AG09309 (cell line): ENCODE measurements around the gene BTBD6.

Source experiments
- DNase-seq: peaks from one replicate; pipeline ENCODE4 v3.0.0-alpha.2; 2010; ENCODE audit warnings: low read depth
- H3K4me3 ChIP-seq: 2 replicates; pipeline ENCODE4 v1.5.1; 2011; ENCODE audit warnings: mild to moderate bottlenecking, low read depth, low read length, moderate library complexity; ENCODE audit not compliant: control insufficient read depth
- TF ChIP-seq, protein P1 (sequence below): IDR thresholded peaks from 2 replicates; pipeline ENCODE4 v1.5.1; 2011; ENCODE audit warnings: mild to moderate bottlenecking, low read depth, low read length, inconsistent platforms; ENCODE audit not compliant: insufficient read depth, control insufficient read depth; ENCODE audit errors: missing control alignments

BTBD6 gene

DNA sequence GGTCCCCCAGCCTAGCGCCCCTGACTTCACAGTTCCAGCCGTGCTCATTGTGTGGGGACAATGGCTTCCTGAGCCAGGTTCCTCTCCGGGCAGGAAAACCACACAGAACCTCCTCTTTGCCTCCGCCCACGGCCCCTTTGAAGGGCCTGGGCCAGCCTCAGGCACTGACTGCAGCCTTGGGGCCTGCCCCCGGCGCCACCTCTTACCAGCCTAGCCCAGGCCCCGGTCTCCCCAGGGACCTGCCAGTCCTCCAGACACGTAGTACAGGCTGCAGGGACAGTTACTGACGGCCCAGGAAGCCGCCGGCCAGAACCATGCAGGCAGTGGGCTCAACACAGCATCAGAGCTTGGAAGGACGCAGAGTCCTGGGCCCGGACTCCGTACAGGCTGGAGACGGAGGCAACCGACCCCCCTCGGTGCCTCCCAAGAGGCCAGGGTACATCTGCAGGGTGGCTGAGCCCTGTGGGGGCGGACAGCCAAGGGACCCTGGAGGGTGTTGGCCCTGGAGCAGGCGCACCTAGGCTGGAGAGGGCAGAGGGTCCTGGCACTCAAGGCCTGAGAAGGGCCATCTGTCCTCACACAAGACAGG, 46.3 kb upstream of the BTBD6 start:
- no peak overlapping the region for H3K4me3 ChIP-seq
- DNase-seq = no peak
- TF ChIP-seq, protein P1, sequence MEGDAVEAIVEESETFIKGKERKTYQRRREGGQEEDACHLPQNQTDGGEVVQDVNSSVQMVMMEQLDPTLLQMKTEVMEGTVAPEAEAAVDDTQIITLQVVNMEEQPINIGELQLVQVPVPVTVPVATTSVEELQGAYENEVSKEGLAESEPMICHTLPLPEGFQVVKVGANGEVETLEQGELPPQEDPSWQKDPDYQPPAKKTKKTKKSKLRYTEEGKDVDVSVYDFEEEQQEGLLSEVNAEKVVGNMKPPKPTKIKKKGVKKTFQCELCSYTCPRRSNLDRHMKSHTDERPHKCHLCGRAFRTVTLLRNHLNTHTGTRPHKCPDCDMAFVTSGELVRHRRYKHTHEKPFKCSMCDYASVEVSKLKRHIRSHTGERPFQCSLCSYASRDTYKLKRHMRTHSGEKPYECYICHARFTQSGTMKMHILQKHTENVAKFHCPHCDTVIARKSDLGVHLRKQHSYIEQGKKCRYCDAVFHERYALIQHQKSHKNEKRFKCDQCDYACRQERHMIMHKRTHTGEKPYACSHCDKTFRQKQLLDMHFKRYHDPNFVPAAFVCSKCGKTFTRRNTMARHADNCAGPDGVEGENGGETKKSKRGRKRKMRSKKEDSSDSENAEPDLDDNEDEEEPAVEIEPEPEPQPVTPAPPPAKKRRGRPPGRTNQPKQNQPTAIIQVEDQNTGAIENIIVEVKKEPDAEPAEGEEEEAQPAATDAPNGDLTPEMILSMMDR = no peak

DNA sequence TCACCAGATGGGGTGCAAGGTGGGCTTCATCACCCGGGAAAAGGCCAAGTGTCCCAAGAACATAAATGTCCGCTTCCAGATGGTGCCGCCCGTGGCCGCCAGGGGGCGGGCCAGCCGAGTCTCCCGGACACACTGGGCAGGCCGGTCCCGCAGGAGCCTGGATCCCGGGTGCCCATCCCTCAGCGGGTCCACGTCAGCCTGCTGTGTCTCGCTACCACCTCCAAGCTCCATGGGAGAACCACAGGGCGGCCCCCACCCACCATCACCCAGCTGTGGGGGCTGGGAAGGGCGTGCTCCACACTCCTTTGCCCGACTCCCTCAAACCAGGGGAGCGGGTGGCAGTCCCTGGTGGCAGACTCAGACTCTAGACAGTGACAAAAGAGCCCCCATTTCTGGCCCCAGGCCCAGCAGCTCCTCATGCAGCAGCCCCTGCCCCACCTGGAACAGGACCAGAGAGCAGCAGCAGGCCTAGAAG, 45.2 kb upstream of the BTBD6 start:
- H3K4me3 ChIP-seq = no peak overlapping the region
- TF ChIP-seq, protein P1 = peak; percentile 90
- no peak for DNase-seq

DNA sequence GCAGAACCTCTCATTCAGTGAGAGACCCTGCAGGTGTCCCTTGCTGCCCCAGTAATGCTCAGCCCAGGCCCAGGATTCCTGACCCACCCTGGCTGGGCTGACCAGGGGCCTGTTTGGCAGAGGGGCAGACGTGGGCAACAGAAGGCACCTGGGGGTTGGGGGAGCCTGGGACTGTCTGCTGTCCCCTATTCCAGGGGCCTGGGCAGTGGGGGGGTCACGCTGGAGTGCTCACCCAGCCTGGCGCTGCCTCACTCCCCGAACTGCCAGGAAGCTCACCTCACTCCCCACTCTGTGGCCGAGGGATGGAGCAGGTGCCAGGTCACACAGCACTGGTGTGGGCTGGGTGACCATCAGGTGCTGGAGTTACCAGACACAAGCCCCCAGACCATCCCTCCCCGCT, 44.6 kb upstream of the BTBD6 start:
- TF ChIP-seq, protein P1 = no peak

DNA sequence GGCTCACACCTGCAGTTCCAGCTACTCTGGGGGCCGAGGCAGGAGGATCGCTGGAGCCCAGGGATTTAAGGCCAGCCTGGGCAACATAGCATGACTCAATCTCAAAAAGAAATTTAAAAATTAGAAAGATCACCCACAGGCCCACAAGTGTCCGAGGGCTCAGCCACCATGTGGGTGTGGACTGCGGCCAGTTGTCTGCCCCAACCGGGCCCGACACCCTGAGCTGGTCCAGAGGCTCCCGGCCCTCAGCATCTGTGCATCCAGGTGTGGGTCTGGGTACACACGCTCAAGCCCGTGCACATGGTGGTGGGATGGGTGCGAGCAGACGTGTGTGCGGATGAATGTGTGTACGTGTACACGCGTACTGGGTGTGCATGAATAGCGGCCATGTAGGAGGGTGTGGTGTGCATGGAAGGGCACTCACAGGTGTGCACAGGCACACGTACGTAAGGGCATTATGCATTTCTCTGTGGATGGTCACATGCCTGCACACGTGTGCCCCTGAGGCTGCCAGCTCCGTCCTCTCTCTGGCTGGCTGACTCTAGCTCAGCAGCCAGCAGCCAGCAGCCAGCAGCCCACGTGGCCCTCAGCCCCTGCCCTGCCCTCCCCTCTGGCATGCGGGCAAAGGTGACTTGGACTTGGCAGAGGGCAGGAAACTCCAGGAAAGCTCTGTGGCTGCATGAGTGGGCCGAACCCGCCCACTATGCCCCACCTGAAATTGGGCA, 44.0 kb upstream of the BTBD6 start:
- TF ChIP-seq, protein P1 = no peak

More for the DNA sequence above, 44.6 kb upstream of the BTBD6 start:
- no peak overlapping the region for H3K4me3 ChIP-seq
- DNase-seq = no peak

DNA sequence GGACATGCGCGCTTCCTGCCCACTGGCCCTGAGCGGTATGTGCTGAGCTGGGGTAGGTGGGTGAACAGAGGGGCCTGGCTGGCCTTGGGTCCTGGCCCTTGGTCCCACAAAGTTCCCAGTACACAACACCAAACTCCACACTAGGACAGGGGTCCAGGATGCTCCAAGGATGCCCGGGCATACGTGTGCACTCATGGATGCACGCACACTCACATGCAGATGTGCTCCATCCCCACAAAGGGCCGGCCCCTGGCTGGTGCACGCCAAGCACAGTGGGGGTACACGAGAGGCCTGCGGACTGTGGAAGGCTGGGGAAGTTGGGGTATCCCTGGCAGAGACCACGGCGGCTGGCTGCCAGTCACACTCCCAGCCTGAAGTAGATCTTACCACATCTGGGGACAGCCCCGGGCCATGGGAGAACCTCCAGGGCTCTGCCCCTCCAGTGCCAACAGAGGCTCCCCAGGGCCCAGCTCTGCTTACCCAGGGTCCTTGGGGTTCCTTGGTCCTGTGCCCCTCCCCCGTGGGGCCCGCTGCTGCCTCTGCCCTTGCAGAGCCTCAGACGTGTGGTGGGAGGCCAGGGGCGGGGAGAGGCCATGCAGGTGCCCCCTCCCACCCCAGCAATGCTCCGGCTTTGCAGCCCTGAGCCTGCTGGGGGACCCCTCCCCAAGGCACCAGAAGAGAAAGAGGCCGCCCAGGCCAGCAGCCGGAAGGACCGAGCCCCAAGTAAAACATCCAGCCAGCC, 43.2 kb upstream of the BTBD6 start:
- no peak for DNase-seq
- TF ChIP-seq, protein P1 = no peak
- no peak overlapping the region for H3K4me3 ChIP-seq

More for the DNA sequence above, 44.0 kb upstream of the BTBD6 start:
- H3K4me3 ChIP-seq = no peak overlapping the region
- DNase-seq = no peak

DNA sequence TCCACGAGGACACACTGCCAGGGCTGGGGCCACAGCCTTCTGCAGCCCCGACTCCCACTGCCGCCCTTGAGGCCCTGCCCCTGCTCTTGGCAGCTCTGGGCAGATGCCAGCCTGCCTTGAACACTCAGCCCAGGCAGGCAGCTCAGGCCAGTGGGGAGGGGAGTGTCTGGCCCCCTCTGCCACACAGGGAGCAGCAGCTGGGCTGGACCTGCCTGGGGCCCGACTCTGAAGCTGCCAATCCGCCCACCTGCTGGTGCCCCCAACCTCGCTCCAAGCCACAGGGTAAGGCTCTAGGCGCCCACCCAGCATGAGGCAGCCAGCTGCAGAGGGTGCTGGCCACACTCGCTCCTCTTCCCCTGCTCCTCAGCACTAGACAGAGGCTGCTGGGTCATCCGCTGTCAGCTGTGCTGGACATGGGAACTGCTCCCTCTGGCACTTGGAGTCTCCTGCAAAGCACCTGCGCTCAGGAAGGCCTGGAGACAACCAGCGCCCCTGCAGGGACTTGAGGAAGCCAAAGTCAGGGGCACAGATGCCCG, 42.6 kb upstream of the BTBD6 start:
- H3K4me3 ChIP-seq = no peak overlapping the region
- TF ChIP-seq, protein P1 = no peak

More for the DNA sequence above, 42.6 kb upstream of the BTBD6 start:
- no peak for DNase-seq
